Glutamatergic neuron (in vitro differentiated cells): Measurements from ENCODE around the gene ICOSLG. TPM values are rescaled to one million over a fixed set of nuclear protein-coding genes. Genes with fewer than 3 reads are reported as not detected.
A peak's percentile ranks its signal among the peaks of the same experiment; 100 is the strongest.

Experiments used
- DNase-seq: peaks from one replicate; pipeline ENCODE4 v3.0.0; 2022
- H3K27ac Mint-ChIP-seq: one replicate; pipeline ENCODE4 v1.8.0; 2020; ENCODE audit warnings: mild to moderate bottlenecking, mixed read lengths, inconsistent platforms; ENCODE audit not compliant: unreplicated experiment
- H3K27me3 Mint-ChIP-seq: one replicate; pipeline ENCODE4 v1.8.0; 2020; ENCODE audit warnings: mild to moderate bottlenecking, moderate library complexity, mixed read lengths, inconsistent platforms; ENCODE audit not compliant: unreplicated experiment
- H3K36me3 Mint-ChIP-seq: one replicate; pipeline ENCODE4 v1.8.0; 2020; ENCODE audit warnings: mild to moderate bottlenecking, mixed read lengths, inconsistent platforms; ENCODE audit not compliant: unreplicated experiment
- H3K4me1 Mint-ChIP-seq: one replicate; pipeline ENCODE4 v1.8.0; 2020; ENCODE audit warnings: mild to moderate bottlenecking, low read depth, mixed read lengths, inconsistent platforms; ENCODE audit not compliant: unreplicated experiment
- H3K4me3 Mint-ChIP-seq: one replicate; pipeline ENCODE4 v1.8.0; 2020; ENCODE audit warnings: mild to moderate bottlenecking, mixed read lengths, inconsistent platforms; ENCODE audit not compliant: unreplicated experiment
- H3K9me3 Mint-ChIP-seq: one replicate; pipeline ENCODE4 v1.8.0; 2020; ENCODE audit warnings: mild to moderate bottlenecking, moderate library complexity, mixed read lengths, inconsistent platforms; ENCODE audit not compliant: unreplicated experiment
- CTCF ChIP-seq: fragments of 200-600 bp; sonication (generic); IDR thresholded peaks from one replicate; pipeline ENCODE4 v1.5.0; 2021; ENCODE audit not compliant: partially characterized antibody, unreplicated experiment
- total RNA-seq: library from RNA; stranded (reverse); fragmentation: NEBNext Ultra II Directional; extraction: Animal tissue kit (Norgen Biotek cat#: 25700); gene quantifications from one replicate; pipeline ENCODE4 v1.2.1, GENCODE V29; 2021; ENCODE audit not compliant: unreplicated experiment

Gene ICOSLG
- total RNA-seq, 1 donor from 2014 or later: 0.37 TPM

- Mint-ChIP-seq H3K27me3 (no peaks in the 10 kb centered on the region), H3K36me3 (peaks cover 14% of the 10 kb centered on the region), H3K4me1 (peaks cover 3% of the 10 kb centered on the region), H3K9me3 (peaks cover 2% of the 10 kb centered on the region), H3K4me3 (no peak overlapping the region), H3K27ac (peak overlapping the region; percentile 79)
- no peak for TF ChIP-seq CTCF
- peak; percentile 55 for DNase-seq
These were observed 22.5 kb upstream of the ICOSLG start for GRCh38 chr21:44263221-44263760.

DNA sequence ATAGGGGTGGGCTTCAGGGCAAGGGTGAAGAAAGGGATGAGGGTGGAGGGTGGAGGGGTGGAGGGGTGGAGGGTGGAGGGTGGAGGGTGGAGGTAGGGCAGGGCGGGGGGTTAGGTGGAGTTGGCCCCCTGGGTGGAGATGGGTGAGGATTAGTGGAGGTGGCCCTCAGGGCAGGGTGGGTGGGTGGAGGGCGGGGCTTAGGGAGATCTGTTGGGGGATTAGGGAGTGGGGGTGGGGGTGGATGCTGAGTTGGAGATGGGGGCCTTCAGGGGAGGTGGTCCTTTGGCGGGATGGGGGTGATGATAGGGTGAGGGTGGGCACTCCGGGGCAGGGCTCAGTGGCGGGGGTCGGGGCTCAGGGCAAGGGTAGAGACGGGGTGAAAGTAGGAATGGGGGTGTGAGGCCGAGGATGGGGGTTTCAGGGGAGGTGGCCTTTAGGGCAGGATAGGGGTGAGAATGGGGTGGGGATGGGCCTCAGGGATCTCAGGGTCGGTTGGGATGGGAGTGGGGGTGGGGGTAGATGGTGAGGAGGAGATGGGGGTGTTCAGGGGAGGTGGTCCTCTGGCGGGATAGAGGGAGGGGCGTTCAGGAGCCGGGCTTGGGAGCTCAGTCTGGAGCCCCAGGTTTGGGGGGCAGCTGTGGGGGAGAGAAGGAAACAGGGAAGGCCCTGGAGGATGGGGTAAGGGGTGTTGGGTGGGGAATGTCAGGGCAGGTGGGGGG is 21.8 kb upstream of the ICOSLG start:
- no peak overlapping the region for H3K27ac Mint-ChIP-seq
- H3K4me1 Mint-ChIP-seq: peaks cover 3% of the 10 kb centered on the region
- H3K4me3 Mint-ChIP-seq: no peak overlapping the region
- peak; percentile 10 for DNase-seq
- H3K36me3 Mint-ChIP-seq: peaks cover 14% of the 10 kb centered on the region
- no peaks in the 10 kb centered on the region for H3K27me3 Mint-ChIP-seq
- TF ChIP-seq CTCF: no peak
- H3K9me3 Mint-ChIP-seq: peaks cover 2% of the 10 kb centered on the region

- H3K9me3 Mint-ChIP-seq: peaks cover 2% of the 10 kb centered on the region
- TF ChIP-seq CTCF: no peak
- H3K27ac Mint-ChIP-seq: no peak within 1 kb of the TSS
- no peak within 1 kb of the TSS for H3K4me3 Mint-ChIP-seq
- H3K27me3 Mint-ChIP-seq: no peaks in the 10 kb centered on the region
- H3K36me3 Mint-ChIP-seq: peaks cover 14% of the 10 kb centered on the region
- peak; percentile 13 for DNase-seq
- H3K4me1 Mint-ChIP-seq: peaks cover 3% of the 10 kb centered on the region
These were observed 21.0 kb upstream of the ICOSLG start, which contains the start of gene DNMT3L for GRCh38 chr21:44261675-44262295. Gene DNMT3L (minus strand): TSS chr21:44261897. CDS start chr21:44261259, 638 bp downstream.

GRCh38 chr21:44260791-44261631 is 20.3 kb upstream of the ICOSLG start:
- H3K36me3 Mint-ChIP-seq: peaks cover 14% of the 10 kb centered on the region
- no peaks in the 10 kb centered on the region for H3K27me3 Mint-ChIP-seq
- DNase-seq: peak; percentile 14
- peaks cover 2% of the 10 kb centered on the region for H3K9me3 Mint-ChIP-seq
- H3K4me1 Mint-ChIP-seq: peaks cover 3% of the 10 kb centered on the region
- TF ChIP-seq CTCF: no peak
- H3K4me3 Mint-ChIP-seq: no peak overlapping the region
- H3K27ac Mint-ChIP-seq: no peak overlapping the region
